Uterus (tissue), 4 donors: ENCODE data around the gene STRN. TPM values are rescaled to one million over a fixed set of nuclear protein-coding genes. Genes with fewer than 3 reads are reported as not detected.

Experiments used
- DNase-seq, 2 donors: peaks; one replicate each; pipeline ENCODE4 v3.0.0-alpha.2; 2019 to 2020
- H3K27ac ChIP-seq, 2 donors: fragments of 200-600 bp; sonication (generic); 1 replicate in 1 of 2; 2 replicates in 1 of 2; pipeline ENCODE4 v1.5.1; 2016 to 2018
- H3K27me3 ChIP-seq, 2 donors: fragments of 200-600 bp; sonication (generic); one replicate each; pipeline ENCODE4 v1.5.1; 2018 to 2019; ENCODE audit warnings: control low read depth in 1 of 2
- H3K36me3 ChIP-seq, 2 donors: fragments of 200-600 bp; sonication (generic); one replicate each; pipeline ENCODE4 v1.5.1; 2019; ENCODE audit warnings: control low read depth in 1 of 2
- H3K4me1 ChIP-seq, 2 donors: fragments of 200-600 bp; sonication (generic); one replicate each; pipeline ENCODE4 v1.5.1; 2018 to 2019; ENCODE audit warnings: control low read depth in 1 of 2
- H3K4me3 ChIP-seq, 2 donors: fragments of 200-600 bp; sonication (generic); 1 replicate in 1 of 2; 2 replicates in 1 of 2; pipeline ENCODE4 v1.5.1; 2018 to 2019; ENCODE audit warnings: mild to moderate bottlenecking in 1 of 2
- H3K9me3 ChIP-seq, 2 donors: fragments of 200-600 bp; sonication (generic); one replicate each; pipeline ENCODE4 v1.5.1; 2019; ENCODE audit warnings: control low read depth in 1 of 2
- POLR2A ChIP-seq, 2 donors: fragments of 450-650 bp; IDR thresholded peaks; one replicate each; pipeline ENCODE4 v1.6.1; 2016; ENCODE audit warnings: antibody characterized with exemption in 2 of 2, mild to moderate bottlenecking in 1 of 2, moderate library complexity in 1 of 2
- intact Hi-C: fragments of 100-400 bp; cut with DNase I; formaldehyde crosslinking; loops from one replicate; pipeline ENCODE4 v1.15.1; 2023; ENCODE audit warnings: low total_unique reads
- total RNA-seq, 4 donors: library from RNA; depleted of rRNA in 3 of 4; stranded (reverse); fragments of >200 nt in 3 of 4; gene quantifications; one replicate each; pipeline versions ENCODE4 v1.1.0 to v1.2.4, GENCODE V29; 2014 to 2023
- TF ChIP-seq, protein P1 (sequence below), 4 experiments: fragments of 200-600 bp in 2 of 4; fragments of 450-650 bp in 2 of 4; sonication (generic) in 2 of 4; IDR thresholded peaks; one replicate each; pipeline ENCODE4 v1.5.1; 2016 to 2019; ENCODE audit warnings: antibody characterized with exemption in 4 of 4, mild to moderate bottlenecking in 2 of 4, moderate library complexity in 1 of 4
- donor health status: DM: yes; HTN: yes; CAD: no.

STRN gene
- total RNA-seq, 4 donors from 2014 or later: 12.0 to 29.0 (median 20.2) TPM

GRCh38 chr2:36963734-36964133 is 2.6 kb downstream of the STRN start:
- Histone ChIP-seq H3K27me3 (no peaks in the 10 kb centered on the region), H3K4me1 (no peaks in the 10 kb centered on the region), H3K9me3 (no peaks in the 10 kb centered on the region), H3K4me3 (no peak overlapping the region), H3K36me3 (no peaks in the 10 kb centered on the region), H3K27ac (no peak overlapping the region)
- TF ChIP-seq, protein P1, sequence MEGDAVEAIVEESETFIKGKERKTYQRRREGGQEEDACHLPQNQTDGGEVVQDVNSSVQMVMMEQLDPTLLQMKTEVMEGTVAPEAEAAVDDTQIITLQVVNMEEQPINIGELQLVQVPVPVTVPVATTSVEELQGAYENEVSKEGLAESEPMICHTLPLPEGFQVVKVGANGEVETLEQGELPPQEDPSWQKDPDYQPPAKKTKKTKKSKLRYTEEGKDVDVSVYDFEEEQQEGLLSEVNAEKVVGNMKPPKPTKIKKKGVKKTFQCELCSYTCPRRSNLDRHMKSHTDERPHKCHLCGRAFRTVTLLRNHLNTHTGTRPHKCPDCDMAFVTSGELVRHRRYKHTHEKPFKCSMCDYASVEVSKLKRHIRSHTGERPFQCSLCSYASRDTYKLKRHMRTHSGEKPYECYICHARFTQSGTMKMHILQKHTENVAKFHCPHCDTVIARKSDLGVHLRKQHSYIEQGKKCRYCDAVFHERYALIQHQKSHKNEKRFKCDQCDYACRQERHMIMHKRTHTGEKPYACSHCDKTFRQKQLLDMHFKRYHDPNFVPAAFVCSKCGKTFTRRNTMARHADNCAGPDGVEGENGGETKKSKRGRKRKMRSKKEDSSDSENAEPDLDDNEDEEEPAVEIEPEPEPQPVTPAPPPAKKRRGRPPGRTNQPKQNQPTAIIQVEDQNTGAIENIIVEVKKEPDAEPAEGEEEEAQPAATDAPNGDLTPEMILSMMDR (IDR thresholded peaks at IDR 0.05): no peak
- TF ChIP-seq POLR2A (IDR thresholded peaks at IDR 0.05): no peak
- no peak for DNase-seq
- intact Hi-C loops: no loop called here

DNA sequence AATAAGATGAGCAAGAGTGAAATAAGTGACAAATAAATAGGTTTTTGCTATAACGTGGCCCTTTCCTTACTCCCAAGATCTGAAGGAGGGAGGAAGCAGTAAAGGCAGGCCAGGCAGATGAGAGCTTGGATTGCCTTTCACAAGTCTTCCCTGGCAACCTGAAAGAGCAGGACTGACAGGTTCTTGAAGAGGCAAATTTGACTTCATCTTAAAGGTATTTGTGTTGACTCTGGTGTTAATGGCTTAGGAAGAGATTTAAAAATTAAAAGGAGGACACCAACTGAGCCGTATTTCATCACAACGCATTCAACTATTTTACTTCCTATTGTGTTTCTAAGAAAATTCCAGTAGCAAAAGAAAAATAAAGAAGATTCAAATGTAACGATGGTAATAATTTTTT is 3.2 kb downstream of the STRN start:
- no peak overlapping the region for H3K27ac ChIP-seq
- intact Hi-C loops: no loop called here

DNA sequence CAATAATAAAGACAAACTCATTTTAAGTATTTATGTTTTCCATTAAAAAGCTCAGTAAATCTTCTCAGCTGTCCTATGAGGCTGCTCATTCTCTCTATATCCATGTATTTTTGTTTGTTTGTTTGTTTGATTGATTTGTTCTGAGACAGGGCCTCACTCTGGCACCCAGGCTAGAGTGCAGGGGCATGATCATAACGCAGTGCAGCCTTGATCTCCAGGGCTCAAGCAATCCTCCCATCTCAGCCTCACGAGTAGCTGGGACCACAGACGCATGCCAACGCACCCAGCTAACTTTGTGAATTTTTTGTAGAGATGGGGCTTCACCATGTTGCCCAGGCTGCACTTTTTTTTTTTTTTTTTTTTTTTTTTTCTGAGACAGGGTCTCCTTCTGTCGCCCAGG is 5.6 kb downstream of the STRN start:
- no peak for DNase-seq
- Histone ChIP-seq H3K4me3 (no peak overlapping the region), H3K9me3 (no peaks in the 10 kb centered on the region), H3K4me1 (no peaks in the 10 kb centered on the region), H3K36me3 (no peaks in the 10 kb centered on the region), H3K27ac (no peak overlapping the region), H3K27me3 (no peaks in the 10 kb centered on the region)
- intact Hi-C loops: no loop called here
- TF ChIP-seq POLR2A (IDR thresholded peaks at IDR 0.05): no peak
- TF ChIP-seq, protein P1 (IDR thresholded peaks at IDR 0.05): no peak

More for the DNA sequence above, 3.2 kb downstream of the STRN start:
- Histone ChIP-seq H3K4me1 (no peaks in the 10 kb centered on the region), H3K36me3 (no peaks in the 10 kb centered on the region), H3K27me3 (no peaks in the 10 kb centered on the region), H3K4me3 (no peak overlapping the region), H3K9me3 (no peaks in the 10 kb centered on the region)
- no peak for DNase-seq
- TF ChIP-seq, protein P1 (IDR thresholded peaks at IDR 0.05): no peak
- TF ChIP-seq POLR2A (IDR thresholded peaks at IDR 0.05): no peak

GRCh38 chr2:36960005-36960675 is 6.2 kb downstream of the STRN start:
- no peak for DNase-seq
- Histone ChIP-seq H3K27me3 (no peaks in the 10 kb centered on the region), H3K4me3 (no peak overlapping the region), H3K4me1 (no peaks in the 10 kb centered on the region), H3K9me3 (no peaks in the 10 kb centered on the region), H3K36me3 (no peaks in the 10 kb centered on the region), H3K27ac (no peak overlapping the region)
- intact Hi-C loops: no loop called here
- TF ChIP-seq, protein P1 (IDR thresholded peaks at IDR 0.05): no peak
- no peak for TF ChIP-seq POLR2A (IDR thresholded peaks at IDR 0.05)

- no peaks in the 10 kb centered on the region for H3K9me3 ChIP-seq
- no peaks in the 10 kb centered on the region for H3K4me1 ChIP-seq
- no peak for TF ChIP-seq POLR2A (IDR thresholded peaks at IDR 0.05)
- TF ChIP-seq, protein P1 (IDR thresholded peaks at IDR 0.05): no peak
- intact Hi-C loops: no loop called here
- DNase-seq: no peak
- no peaks in the 10 kb centered on the region for H3K27me3 ChIP-seq
- H3K36me3 ChIP-seq: no peaks in the 10 kb centered on the region
- H3K27ac ChIP-seq: no peak overlapping the region
- no peak overlapping the region for H3K4me3 ChIP-seq
These were observed 11.2 kb downstream of the STRN start for GRCh38 chr2:36954977-36955607.
